Tibial nerve (tissue), 4 donors: ENCODE results near the gene SPATA24. TPM values are rescaled to one million over a fixed set of nuclear protein-coding genes. Genes with fewer than 3 reads are reported as not detected.
"Not testable (repeated sequence)": the region's sequence is repeated elsewhere in the genome, so short reads cannot be mapped to it uniquely, and the experiment has no call there.

Experiments
- DNase-seq, 2 donors: peaks; one replicate each; pipeline ENCODE4 v3.0.0-alpha.2; 2019; ENCODE audit warnings: low spot score in 2 of 2
- H3K27ac ChIP-seq, 4 donors: fragments of 200-600 bp; sonication (generic) in 3 of 4; one replicate each; pipeline ENCODE4 v1.5.1; 2017 to 2019; ENCODE audit warnings: mild to moderate bottlenecking in 1 of 4
- H3K27me3 ChIP-seq, 2 donors: fragments of 200-600 bp; sonication (generic) in 1 of 2; one replicate each; pipeline versions ENCODE4 v1.5.1 to v1.6.0; 2017 to 2019
- H3K36me3 ChIP-seq, 3 donors: fragments of 200-600 bp; sonication (generic); one replicate each; pipeline ENCODE4 v1.5.1; 2018 to 2019
- H3K4me1 ChIP-seq, 4 donors: fragments of 200-600 bp; sonication (generic) in 3 of 4; one replicate each; pipeline ENCODE4 v1.5.1; 2017 to 2019
- H3K4me3 ChIP-seq, 4 donors: fragments of 200-600 bp; sonication (generic) in 3 of 4; one replicate each; pipeline ENCODE4 v1.5.1; 2017 to 2019; ENCODE audit warnings: mild to moderate bottlenecking in 1 of 4, moderate library complexity in 1 of 4
- H3K9me3 ChIP-seq, 4 donors: fragments of 200-600 bp; sonication (generic) in 3 of 4; one replicate each; pipeline ENCODE4 v1.5.1; 2017 to 2019
- CTCF ChIP-seq, 5 experiments: fragments of 200-600 bp in 3 of 5; fragments of 450-650 bp in 2 of 5; sonication (generic) in 3 of 5; IDR thresholded peaks; one replicate each; pipeline ENCODE4 v1.5.1; 2016 to 2019; ENCODE audit warnings: antibody characterized with exemption in 5 of 5, mild to moderate bottlenecking in 3 of 5, moderate library complexity in 2 of 5
- EP300 ChIP-seq, 2 donors: sonication (generic); formaldehyde crosslinking; IDR thresholded peaks; one replicate each; pipeline ENCODE4 v1.6.1; 2017; ENCODE audit warnings: antibody characterized with exemption in 2 of 2, mild to moderate bottlenecking in 1 of 2
- POLR2A ChIP-seq, 2 donors: fragments of 450-650 bp; IDR thresholded peaks; one replicate each; pipeline ENCODE4 v1.6.1; 2017; ENCODE audit warnings: antibody characterized with exemption in 2 of 2, mild to moderate bottlenecking in 2 of 2, moderate library complexity in 2 of 2
- WGBS, 2 donors: methylation state at CpG; one replicate each; pipeline ENCODE4 v1.1.5; 2018; 5-methylcytosine and 5-hydroxymethylcytosine counted together
- small RNA-seq: library from RNA; depleted of rRNA; stranded (forward); fragments of <200 nt; gene quantifications from one replicate; pipeline ENCODE3, GENCODE V24; 2016
- total RNA-seq, 4 donors: library from RNA; depleted of rRNA; stranded (reverse); fragments of >200 nt; gene quantifications; one replicate each; pipeline ENCODE4 v1.1.0, GENCODE V29; 2016

Gene SPATA24
- total RNA-seq, 4 donors from 2014 or later: 1.9 to 7.2 TPM; not detected in 2

GRCh38 chr5:139360384-139360783 is 43.5 kb downstream of the SPATA24 start:
- DNase-seq: no peak
- no peak overlapping the region for H3K4me3 ChIP-seq
- peaks cover 0 to 45% (median 0%) of the 10 kb centered on the region in 4 donors for H3K4me1 ChIP-seq

GRCh38 chr5:139358064-139358463 is 45.8 kb downstream of the SPATA24 start:
- H3K9me3 ChIP-seq: no peaks in the 10 kb centered on the region
- no peak overlapping the region for H3K4me3 ChIP-seq
- DNase-seq: no peak
- no peak overlapping the region for H3K27ac ChIP-seq
- no peak for TF ChIP-seq POLR2A (IDR thresholded peaks at IDR 0.05)
- no peak for TF ChIP-seq CTCF (IDR thresholded peaks at IDR 0.05)
- TF ChIP-seq EP300 (IDR thresholded peaks at IDR 0.05): no peak
- peaks cover 0 to 34% (median 0%) of the 10 kb centered on the region in 3 donors for H3K36me3 ChIP-seq
- H3K4me1 ChIP-seq: peaks cover 0 to 40% (median 0%) of the 10 kb centered on the region in 4 donors
- H3K27me3 ChIP-seq: no peaks in the 10 kb centered on the region

More at GRCh38 chr5:139360384-139360783, 43.5 kb downstream of the SPATA24 start:
- 92 to 93% methylated on average over 4 of the region's 4 CpGs for WGBS, 2 donors
- Histone ChIP-seq H3K9me3 (no peaks in the 10 kb centered on the region), H3K36me3 (peaks cover 0 to 43% (median 0%) of the 10 kb centered on the region in 3 donors), H3K27me3 (no peaks in the 10 kb centered on the region), H3K27ac (no peak overlapping the region)
- TF ChIP-seq EP300 (IDR thresholded peaks at IDR 0.05) (no peak), POLR2A (IDR thresholded peaks at IDR 0.05) (no peak), CTCF (IDR thresholded peaks at IDR 0.05) (no peak)

GRCh38 chr5:139355900-139356299 is 48.0 kb downstream of the SPATA24 start:
- not testable (repeated sequence) for H3K9me3 ChIP-seq, H3K27me3 ChIP-seq, DNase-seq, H3K27ac ChIP-seq, H3K4me3 ChIP-seq
- H3K4me1 ChIP-seq: peaks cover 0 to 53% (median 3%) of the 10 kb centered on the region in 4 donors
- 94 to 98% methylated on average over 8 of the region's 8 CpGs for WGBS, 2 donors
- H3K36me3 ChIP-seq: peaks cover 0 to 34% (median 0%) of the 10 kb centered on the region in 3 donors

- no peaks in the 10 kb centered on the region for H3K9me3 ChIP-seq
- no peak overlapping the region for H3K27ac ChIP-seq
- peaks cover 0 to 26% (median 0%) of the 10 kb centered on the region in 3 donors for H3K36me3 ChIP-seq
- 81 to 94% methylated on average over 3 of the region's 3 CpGs for WGBS, 2 donors
- no peaks in the 10 kb centered on the region for H3K27me3 ChIP-seq
- TF ChIP-seq EP300 (IDR thresholded peaks at IDR 0.05) (no peak), POLR2A (IDR thresholded peaks at IDR 0.05) (no peak), CTCF (IDR thresholded peaks at IDR 0.05) (no peak)
- DNase-seq: no peak
- H3K4me1 ChIP-seq: peaks cover 0 to 58% (median 3%) of the 10 kb centered on the region in 4 donors
- H3K4me3 ChIP-seq: no peak overlapping the region
These were observed 49.7 kb downstream of the SPATA24 start for GRCh38 chr5:139354186-139354585.

- not testable (repeated sequence) for H3K4me3 ChIP-seq, H3K27me3 ChIP-seq, DNase-seq, H3K27ac ChIP-seq, H3K9me3 ChIP-seq
- peaks cover 4 to 62% (median 15%) of the 10 kb centered on the region in 4 donors for H3K4me1 ChIP-seq
- H3K36me3 ChIP-seq: peaks cover 0 to 17% (median 0%) of the 10 kb centered on the region in 3 donors
- WGBS, 2 donors: 89 to 93% methylated on average over 9 of the region's 9 CpGs
These were observed 56.0 kb downstream of the SPATA24 start for GRCh38 chr5:139347863-139348262.

Small RNA genes within 50 kb of the gene (small RNA-seq; reads per million reads assigned to genes)
- gene RNU5B-4P: not detected

Other genes with a start within 250 kb of the SPATA24 start
- gene SIL1, start 205.7 kb downstream of the SPATA24 start, total RNA-seq: 10 to 100 TPM; 41.4 to 63.1 (median 52.8) TPM
- gene MATR3, start 110.3 kb downstream of the SPATA24 start, total RNA-seq: 100 to 1,000 TPM; 147 to 231 (median 196) TPM
- gene PAIP2, start 62.2 kb downstream of the SPATA24 start, total RNA-seq: 10 to 100 TPM; 70.6 to 99.2 (median 87.3) TPM
- not detected for gene SLC23A1, start 20.8 kb downstream of the SPATA24 start, total RNA-seq
- 1 to 10 TPM in 2 of 4 donors, not detected in 2; 2.1 to 2.4 TPM for gene MZB1, start 14.2 kb downstream of the SPATA24 start, total RNA-seq
- gene PROB1, start 9.0 kb downstream of the SPATA24 start, total RNA-seq: 1 to 10 TPM in 3 of 4 donors, under 1 TPM in 1; 0.63 to 3.6 (median 1.3) TPM
- gene DNAJC18, start 35.4 kb upstream of the SPATA24 start, total RNA-seq: 10 to 100 TPM in 3 of 4 donors, 1 to 10 TPM in 1; 9.2 to 11.4 (median 10.7) TPM
- 10 to 100 TPM; 12.8 to 41.0 (median 25.9) TPM for gene ECSCR, start 58.7 kb upstream of the SPATA24 start, total RNA-seq
- gene SMIM33, start 66.9 kb upstream of the SPATA24 start, total RNA-seq: not detected
- gene STING1, start 78.7 kb upstream of the SPATA24 start, total RNA-seq: 100 to 1,000 TPM in 1 of 4 donors, 10 to 100 TPM in 3; 48.1 to 102 (median 73.1) TPM
- 100 to 1,000 TPM in 2 of 4 donors, 10 to 100 TPM in 2; 85.9 to 118 (median 99.7) TPM for gene UBE2D2, start 157.2 kb upstream of the SPATA24 start, total RNA-seq
- gene CXXC5, start 244.3 kb upstream of the SPATA24 start, total RNA-seq: 10 to 100 TPM; 45.0 to 80.4 (median 67.0) TPM